ENCODE data around the gene PFKFB2.

- TF ChIP-seq POLR2A (IDR thresholded peaks at IDR 0.05; ENCODE audit: low read length) (no peak), GATA1 (IDR thresholded peaks at IDR 0.05; ENCODE audit: low read depth, low read length) (no peak)
These were observed 46.2 kb upstream of the PFKFB2 start for GRCh38 chr1:207006914-207007313.

Data from erythroblast (primary cell).